HG03521 (cell line): Measurements from ENCODE around the gene DNAJB4.

ENCODE experiments used
- ATAC-seq: cut with Tn5 transposase; IDR thresholded peaks from one replicate; pipeline ENCODE4 v1.9.1; 2021; ENCODE audit warnings: mild to moderate bottlenecking, moderate library complexity; ENCODE audit not compliant: unreplicated experiment

Gene DNAJB4

GRCh38 chr1:78036450-78036849 is 31.7 kb downstream of the DNAJB4 start:
- ATAC-seq: no peak

- ATAC-seq: no peak
These were observed 33.3 kb downstream of the DNAJB4 start for GRCh38 chr1:78038071-78038470.

- no peak for ATAC-seq
These were observed 33.8 kb downstream of the DNAJB4 start for GRCh38 chr1:78038491-78038939.

- ATAC-seq: no peak
These were observed 35.8 kb downstream of the DNAJB4 start for GRCh38 chr1:78040484-78041089.

GRCh38 chr1:78043436-78043835 is 38.7 kb downstream of the DNAJB4 start:
- ATAC-seq: no peak

GRCh38 chr1:78044796-78045562 is 40.2 kb downstream of the DNAJB4 start:
- no peak for ATAC-seq

GRCh38 chr1:78045563-78045925 is 40.8 kb downstream of the DNAJB4 start:
- ATAC-seq: no peak

- no peak for ATAC-seq
These were observed 41.4 kb downstream of the DNAJB4 start, which contains the start of gene GIPC2 for GRCh38 chr1:78045926-78046778. GIPC2 (plus strand) TSS chr1:78045966; CDS start chr1:78046095, 129 bp downstream.

GRCh38 chr1:78047106-78047505 is 42.4 kb downstream of the DNAJB4 start:
- no peak for ATAC-seq

GRCh38 chr1:78047631-78048030 is 42.9 kb downstream of the DNAJB4 start:
- ATAC-seq: no peak

GRCh38 chr1:78048446-78048845 is 43.7 kb downstream of the DNAJB4 start:
- no peak for ATAC-seq

GRCh38 chr1:78049396-78049795 is 44.7 kb downstream of the DNAJB4 start:
- no peak for ATAC-seq

- no peak for ATAC-seq
These were observed 46.3 kb downstream of the DNAJB4 start for GRCh38 chr1:78051005-78051404.

- ATAC-seq: no peak
These were observed 48.1 kb downstream of the DNAJB4 start for GRCh38 chr1:78052685-78053405.

- ATAC-seq: no peak
These were observed 48.8 kb downstream of the DNAJB4 start for GRCh38 chr1:78053498-78053897.

- ATAC-seq: no peak
These were observed 49.8 kb downstream of the DNAJB4 start for GRCh38 chr1:78054559-78054958.

GRCh38 chr1:78054972-78055371 is 50.2 kb downstream of the DNAJB4 start:
- no peak for ATAC-seq

- no peak for ATAC-seq
These were observed 50.9 kb downstream of the DNAJB4 start for GRCh38 chr1:78055565-78056132.

GRCh38 chr1:78058670-78059069 is 53.9 kb downstream of the DNAJB4 start:
- no peak for ATAC-seq

GRCh38 chr1:78060857-78061563 is 56.3 kb downstream of the DNAJB4 start:
- ATAC-seq: peak; percentile 76
